ENCODE results near the gene RAB3C. TPM values are rescaled to one million over a fixed set of nuclear protein-coding genes. Genes with fewer than 3 reads are reported as not detected.

The RAB3C gene
- total RNA-seq, 1 donor from 2014 or later = 3.0 TPM

- intact Hi-C loops (cut with DNase I) = no loop called here
- no peaks in the 10 kb centered on the region for H3K36me3 ChIP-seq
- H3K4me3 ChIP-seq = no peak overlapping the region
- H3K4me1 ChIP-seq = no peaks in the 10 kb centered on the region
- no peak for TF ChIP-seq CTCF (IDR thresholded peaks at IDR 0.05)
- H3K27me3 ChIP-seq = no peaks in the 10 kb centered on the region
- no peak for DNase-seq (ENCODE audit: low spot score in 2 of 2)
- H3K27ac ChIP-seq = no peak overlapping the region
- H3K9me3 ChIP-seq = no peaks in the 10 kb centered on the region
Measured at GRCh38 chr5:58753446-58753845, 170.6 kb downstream of the RAB3C start.

GRCh38 chr5:58754250-58754649, 171.4 kb downstream of the RAB3C start:
- no peak for DNase-seq (ENCODE audit: low spot score in 2 of 2)
- no peaks in the 10 kb centered on the region for H3K4me1 ChIP-seq
- no peaks in the 10 kb centered on the region for H3K9me3 ChIP-seq
- H3K27me3 ChIP-seq = no peaks in the 10 kb centered on the region
- no peak for TF ChIP-seq CTCF (IDR thresholded peaks at IDR 0.05)
- H3K4me3 ChIP-seq = no peak overlapping the region
- no peaks in the 10 kb centered on the region for H3K36me3 ChIP-seq
- H3K27ac ChIP-seq = no peak overlapping the region
- intact Hi-C loops (cut with DNase I) = no loop called here

- Histone ChIP-seq H3K27ac (no peak overlapping the region), H3K4me3 (no peak overlapping the region), H3K36me3 (no peaks in the 10 kb centered on the region), H3K9me3 (no peaks in the 10 kb centered on the region), H3K27me3 (no peaks in the 10 kb centered on the region), H3K4me1 (no peaks in the 10 kb centered on the region)
- TF ChIP-seq CTCF (IDR thresholded peaks at IDR 0.05) = no peak
- DNase-seq (ENCODE audit: low spot score in 2 of 2) = no peak
- intact Hi-C loops (cut with DNase I) = no loop called here
Measured at GRCh38 chr5:58755397-58755796, 172.5 kb downstream of the RAB3C start.

GRCh38 chr5:58759745-58760144, 176.9 kb downstream of the RAB3C start:
- no peak overlapping the region for H3K27ac ChIP-seq
- no peaks in the 10 kb centered on the region for H3K4me1 ChIP-seq
- intact Hi-C loops (cut with DNase I) = no loop called here
- no peak for TF ChIP-seq CTCF (IDR thresholded peaks at IDR 0.05)
- no peaks in the 10 kb centered on the region for H3K36me3 ChIP-seq
- no peak for DNase-seq (ENCODE audit: low spot score in 2 of 2)
- no peaks in the 10 kb centered on the region for H3K27me3 ChIP-seq
- H3K9me3 ChIP-seq = no peaks in the 10 kb centered on the region
- peak overlapping the region; percentile 27 to 30 for H3K4me3 ChIP-seq

- H3K4me1 ChIP-seq = no peaks in the 10 kb centered on the region
- TF ChIP-seq CTCF (IDR thresholded peaks at IDR 0.05) = no peak
- H3K27me3 ChIP-seq = no peaks in the 10 kb centered on the region
- intact Hi-C loops (cut with DNase I) = no loop called here
- no peak overlapping the region for H3K27ac ChIP-seq
- no peak for DNase-seq (ENCODE audit: low spot score in 2 of 2)
- H3K36me3 ChIP-seq = no peaks in the 10 kb centered on the region
- no peaks in the 10 kb centered on the region for H3K9me3 ChIP-seq
- peak overlapping the region in 1 of 2 donors; percentile 27 for H3K4me3 ChIP-seq
Measured at GRCh38 chr5:58760222-58760621, 177.3 kb downstream of the RAB3C start.

GRCh38 chr5:58761407-58761806, 178.5 kb downstream of the RAB3C start:
- Histone ChIP-seq H3K27me3 (no peaks in the 10 kb centered on the region), H3K4me1 (no peaks in the 10 kb centered on the region), H3K4me3 (no peak overlapping the region), H3K9me3 (no peaks in the 10 kb centered on the region), H3K27ac (no peak overlapping the region), H3K36me3 (no peaks in the 10 kb centered on the region)
- intact Hi-C loops (cut with DNase I) = no loop called here
- DNase-seq (ENCODE audit: low spot score in 2 of 2) = no peak
- TF ChIP-seq CTCF (IDR thresholded peaks at IDR 0.05) = no peak
